Stimulated activated CD4-positive, alpha-beta T cell treated with anti-CD3 and anti-CD28 coated beads, Interleukin-15, amount 100 ng/mL, for 1 hour (primary cell): ENCODE results near the gene SF3B2.
"Not testable (repeated sequence)": the region's sequence is repeated elsewhere in the genome, so short reads cannot be mapped to it uniquely, and the experiment has no call there.

Experiments
- DNase-seq, 2 donors: peaks; one replicate each; pipeline ENCODE4 v3.0.0-alpha.2; 2020; ENCODE audit warnings: low read depth in 1 of 2, low spot score in 1 of 2

The SF3B2 gene

DNA sequence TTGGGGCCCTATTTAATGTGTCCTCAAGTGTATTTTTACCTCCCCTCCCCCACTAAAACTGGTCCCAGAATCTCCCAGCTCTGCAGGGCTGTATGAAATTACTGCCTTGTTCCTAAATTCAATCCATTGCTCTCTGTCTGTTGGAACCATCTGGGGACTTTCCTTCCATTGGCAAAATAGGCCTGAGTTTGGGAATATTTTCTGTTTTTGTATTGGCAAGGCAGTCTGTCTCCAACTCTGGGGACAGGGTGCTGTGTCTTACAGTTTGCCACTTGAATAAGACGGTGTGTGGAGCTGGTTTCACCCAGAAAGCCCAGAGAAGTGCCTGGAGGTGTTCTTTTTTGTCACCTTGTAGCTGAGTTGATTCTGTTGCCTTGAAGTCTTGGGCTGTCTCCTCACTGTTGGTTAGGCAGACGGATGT lies 19.2 kb downstream of the SF3B2 start:
- no peak for DNase-seq

GRCh38 chr11:66072081-66072480 lies 19.9 kb downstream of the SF3B2 start:
- no peak for DNase-seq

- DNase-seq: no peak
These were observed 20.4 kb downstream of the SF3B2 start for GRCh38 chr11:66072518-66072917.

- no peak for DNase-seq
These were observed 21.5 kb downstream of the SF3B2 start for GRCh38 chr11:66073669-66074068.

DNA sequence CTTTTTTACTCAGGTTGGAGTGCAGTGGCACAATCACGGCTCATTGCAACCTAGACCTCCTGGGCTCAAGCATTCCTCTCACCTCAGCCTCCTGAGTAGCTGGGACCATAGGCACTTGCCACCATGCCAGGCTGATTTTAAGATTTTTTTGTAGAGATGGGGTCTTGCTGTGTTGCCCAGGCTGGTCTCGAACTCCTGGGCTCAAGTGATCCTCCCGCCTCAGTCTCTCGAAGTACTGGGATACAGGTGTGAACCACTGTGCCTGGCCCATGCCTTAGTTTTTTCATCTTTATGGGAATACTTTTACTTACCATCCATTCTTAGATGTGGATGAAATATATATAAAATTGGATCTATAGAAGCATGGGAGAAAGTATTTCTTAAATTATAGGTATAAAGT lies 23.1 kb downstream of the SF3B2 start:
- DNase-seq: no peak

DNA sequence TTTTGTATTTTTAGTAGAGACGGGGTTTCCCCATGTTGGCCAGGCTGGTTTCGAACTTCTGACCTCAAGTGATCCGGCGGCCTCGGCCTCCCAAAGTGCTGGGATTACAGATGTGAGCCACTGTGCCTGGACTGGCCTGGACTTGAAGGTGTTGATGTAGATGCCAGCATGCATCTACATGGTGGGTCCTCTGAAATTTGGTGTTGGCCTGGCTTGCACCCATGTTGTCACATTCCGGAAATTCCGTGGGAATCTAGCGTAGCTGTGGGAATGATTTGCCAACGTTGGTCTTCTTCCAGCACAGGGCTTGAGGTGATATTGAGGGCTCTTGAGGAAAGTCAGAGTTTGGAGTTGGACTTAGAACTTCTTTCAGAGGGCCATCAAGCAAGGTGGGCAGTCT lies 24.4 kb downstream of the SF3B2 start:
- DNase-seq: no peak

- DNase-seq: no peak
These were observed 25.8 kb downstream of the SF3B2 start for GRCh38 chr11:66077927-66078326.

DNA sequence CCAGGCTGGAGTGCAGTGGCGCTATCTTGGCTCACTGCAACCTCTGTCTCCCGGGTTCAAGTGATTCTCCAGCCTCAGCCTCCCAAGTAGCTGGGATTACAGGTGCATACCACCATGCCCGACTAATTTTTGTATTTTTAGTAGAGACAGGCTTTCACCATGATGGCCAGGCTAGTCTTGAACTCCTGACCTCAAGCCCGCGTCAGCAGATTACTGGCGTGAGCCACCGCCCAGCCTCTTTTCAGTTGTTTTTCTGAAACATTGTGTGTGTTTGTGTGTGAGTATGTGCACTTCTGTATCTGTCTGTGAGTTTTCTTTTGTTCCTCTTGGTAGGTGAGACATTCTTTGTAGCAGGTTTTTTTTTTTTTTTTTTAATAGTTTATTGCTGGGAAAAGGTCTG lies 26.8 kb downstream of the SF3B2 start:
- DNase-seq: not testable (repeated sequence)

DNA sequence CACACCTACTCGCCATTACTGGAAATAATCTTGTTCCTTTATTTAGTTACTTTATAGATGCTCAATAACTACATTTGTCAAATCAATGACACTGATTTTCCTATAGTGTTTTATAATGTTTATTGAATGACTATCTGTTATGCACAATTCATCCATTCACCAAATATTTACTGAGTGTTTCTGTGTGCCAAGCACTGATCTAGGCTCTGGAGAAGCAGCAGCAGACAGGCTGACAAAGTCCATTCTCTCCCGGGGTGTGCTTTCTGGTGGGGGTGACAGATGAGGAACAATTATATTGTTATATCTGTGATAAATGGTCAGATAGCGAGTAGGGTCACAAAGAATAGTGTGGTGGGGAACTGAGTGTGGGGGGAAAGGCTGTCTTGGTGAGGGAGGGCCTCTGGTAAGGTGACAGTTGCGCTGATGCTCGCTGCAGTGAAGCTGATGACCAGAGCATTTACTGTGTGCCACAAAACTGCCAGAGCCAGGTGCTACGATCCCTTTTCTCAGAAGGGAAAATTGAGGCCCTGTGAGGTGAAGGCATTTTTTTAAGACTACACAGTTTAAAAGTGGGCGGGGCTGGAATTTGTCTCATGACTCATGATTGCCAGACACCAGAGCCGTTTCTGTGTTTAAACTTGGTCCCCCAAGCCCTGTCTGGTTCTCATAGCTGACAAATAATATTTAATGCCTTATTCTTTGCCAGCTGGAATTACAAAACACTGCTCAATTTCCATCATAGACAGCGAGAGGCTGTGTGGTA lies 28.1 kb downstream of the SF3B2 start:
- DNase-seq: peak; percentile 33 to 51

- peak; percentile 27 to 51 for DNase-seq
These were observed 29.3 kb downstream of the SF3B2 start for GRCh38 chr11:66081505-66081904.

GRCh38 chr11:66082946-66083698 lies 31.0 kb downstream of the SF3B2 start:
- DNase-seq: no peak

- no peak for DNase-seq
These were observed 31.6 kb downstream of the SF3B2 start for GRCh38 chr11:66083767-66084166.

DNA sequence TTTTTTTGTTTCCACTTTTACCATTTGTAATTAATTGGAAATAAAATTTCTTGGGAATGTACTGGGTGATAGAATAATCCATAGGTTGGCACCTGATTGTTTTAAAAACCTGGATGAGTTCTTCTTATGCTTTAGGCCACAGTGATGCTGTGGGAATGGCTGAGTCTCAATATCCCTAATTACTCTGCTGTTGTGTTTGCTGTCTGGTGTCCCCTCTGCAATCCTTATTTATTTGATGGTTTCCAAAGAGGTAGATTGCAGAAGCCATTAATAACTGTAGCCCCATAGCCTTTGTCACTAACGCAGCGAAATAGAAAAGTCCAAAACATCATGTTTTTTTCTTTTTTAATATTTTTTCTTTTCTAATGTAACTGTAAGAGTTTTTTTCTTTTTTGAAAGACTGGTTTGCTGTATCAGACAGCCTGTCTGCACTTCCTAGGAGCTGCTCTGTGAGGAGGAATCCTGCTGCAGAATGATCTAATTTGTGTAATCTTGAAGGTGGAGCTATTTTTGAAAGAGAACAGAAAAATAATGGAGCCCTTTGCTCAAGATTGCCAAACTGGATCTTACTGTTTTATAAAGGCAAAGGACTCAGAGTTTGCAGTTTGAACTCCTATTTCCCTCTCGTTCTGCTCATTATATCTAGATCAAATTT lies 32.8 kb downstream of the SF3B2 start:
- DNase-seq: no peak

DNA sequence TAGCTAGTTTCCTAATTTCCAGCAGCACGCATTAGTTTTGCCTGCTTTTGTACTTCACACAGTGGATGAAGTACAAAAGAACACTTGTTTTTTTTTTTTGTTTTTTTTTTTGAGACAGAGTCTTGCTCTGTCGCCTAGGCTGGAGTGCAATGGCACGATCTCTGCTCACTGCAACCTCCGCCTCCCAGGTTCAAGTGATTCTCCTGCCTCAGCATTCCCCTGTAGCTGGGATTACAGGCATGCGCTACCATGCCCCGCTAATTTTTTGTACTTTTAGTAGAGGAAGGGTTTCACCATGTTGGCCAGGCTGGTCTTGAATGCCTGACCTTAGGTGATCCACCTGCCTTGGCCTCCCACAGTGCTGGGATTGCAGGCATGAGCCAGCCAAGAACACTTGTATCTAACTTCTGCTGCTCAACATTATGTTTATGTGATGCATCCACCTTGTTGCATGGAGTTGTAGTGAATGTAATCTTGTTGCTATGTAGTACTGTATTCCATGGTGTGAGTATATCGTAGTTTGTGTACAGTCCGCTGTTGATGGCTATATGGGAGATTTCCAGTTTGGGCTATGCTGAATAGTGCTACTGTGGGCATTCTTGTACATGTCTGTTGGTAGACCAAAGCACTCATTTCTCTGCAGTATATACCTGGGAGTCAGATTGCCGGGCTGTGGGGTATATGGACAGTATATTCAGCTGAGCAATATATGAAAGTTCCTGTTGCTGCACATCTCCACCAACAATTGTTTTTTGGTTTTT lies 35.2 kb downstream of the SF3B2 start:
- no peak for DNase-seq

GRCh38 chr11:66089067-66089466 lies 36.9 kb downstream of the SF3B2 start:
- DNase-seq: no peak

DNA sequence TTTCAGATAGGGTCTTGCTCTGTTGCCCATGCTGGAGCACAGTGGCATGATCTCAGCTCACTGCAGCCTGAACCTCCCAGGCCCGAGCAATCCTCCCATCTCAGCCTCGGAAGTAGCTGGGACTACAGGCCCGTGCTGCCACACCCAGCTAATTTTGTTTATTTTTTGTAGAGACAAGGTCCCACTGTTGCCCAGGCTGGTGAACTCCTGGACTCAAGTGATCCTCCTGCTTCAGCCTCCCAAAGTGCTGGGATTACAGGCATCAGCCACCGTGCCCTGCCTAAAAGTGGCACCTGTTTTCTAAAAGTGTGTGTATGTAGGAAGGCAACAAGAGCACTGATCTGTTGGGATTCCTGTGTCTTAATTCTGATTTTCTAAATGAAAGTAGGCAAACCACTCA lies 38.1 kb downstream of the SF3B2 start:
- no peak for DNase-seq

GRCh38 chr11:66092125-66092524 lies 40.0 kb downstream of the SF3B2 start:
- DNase-seq: not testable (repeated sequence)

DNA sequence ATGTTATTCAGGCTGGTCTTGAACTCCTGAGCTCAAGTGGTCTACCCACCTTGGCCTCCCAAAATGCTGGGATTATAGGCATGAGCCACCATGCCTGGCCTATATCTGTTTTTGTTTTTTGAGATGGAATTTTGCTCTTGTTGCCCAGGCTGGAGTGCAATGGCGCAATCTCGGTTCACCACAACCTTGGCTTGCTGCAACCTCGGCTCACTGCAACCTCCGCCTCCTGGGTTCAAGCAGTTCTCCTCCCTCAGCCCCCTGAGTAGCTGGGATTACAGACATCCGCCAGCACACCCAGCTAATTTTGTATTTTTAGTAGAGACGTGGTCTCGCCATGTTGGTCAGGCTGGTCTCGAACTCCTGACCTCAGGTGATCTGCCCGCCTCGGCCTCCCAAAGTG lies 47.6 kb downstream of the SF3B2 start:
- not testable (repeated sequence) for DNase-seq

GRCh38 chr11:66100272-66101065 lies 48.3 kb downstream of the SF3B2 start:
- peak; percentile 22 to 39 for DNase-seq

GRCh38 chr11:66101066-66101464 lies 48.9 kb downstream of the SF3B2 start:
- DNase-seq: no peak
